Measurements from ENCODE around the gene IFTAP. TPM values are rescaled to one million over a fixed set of nuclear protein-coding genes. Genes with fewer than 3 reads are reported as not detected.

Gene IFTAP
- total and polyA plus RNA-seq, 10 of the 15 experiments (the other 5 are each of a cell fraction or from before 2014, with no cell fraction given): 0.32 to 1.0 (median 0.63) TPM; not detected in 2

DNA sequence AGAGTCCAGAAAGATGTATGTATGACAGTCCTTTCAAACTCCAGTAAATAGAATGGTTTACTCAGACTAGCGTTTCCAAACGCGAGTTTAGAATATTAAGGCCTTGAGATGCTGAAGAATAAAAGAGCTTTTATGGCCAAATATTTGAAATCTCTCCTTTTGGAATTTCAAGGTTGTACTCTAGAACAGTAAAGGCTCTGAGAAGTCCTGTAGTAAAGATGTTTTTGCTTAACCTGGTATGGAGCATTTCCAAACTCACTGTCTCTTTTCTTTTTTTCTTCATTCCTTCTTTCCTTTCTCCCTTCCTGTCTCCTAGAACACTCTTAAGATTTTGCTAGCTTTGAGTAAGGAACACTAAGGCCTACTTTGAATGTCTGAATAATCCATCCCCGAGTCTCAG, 95.1 kb downstream of the IFTAP start:
- TF ChIP-seq NR2C2 (IDR thresholded peaks at IDR 0.05; ENCODE audit: borderline replicate concordance, control insufficient read depth, insufficient read length, low read depth): no peak
- TF ChIP-seq, protein P1, sequence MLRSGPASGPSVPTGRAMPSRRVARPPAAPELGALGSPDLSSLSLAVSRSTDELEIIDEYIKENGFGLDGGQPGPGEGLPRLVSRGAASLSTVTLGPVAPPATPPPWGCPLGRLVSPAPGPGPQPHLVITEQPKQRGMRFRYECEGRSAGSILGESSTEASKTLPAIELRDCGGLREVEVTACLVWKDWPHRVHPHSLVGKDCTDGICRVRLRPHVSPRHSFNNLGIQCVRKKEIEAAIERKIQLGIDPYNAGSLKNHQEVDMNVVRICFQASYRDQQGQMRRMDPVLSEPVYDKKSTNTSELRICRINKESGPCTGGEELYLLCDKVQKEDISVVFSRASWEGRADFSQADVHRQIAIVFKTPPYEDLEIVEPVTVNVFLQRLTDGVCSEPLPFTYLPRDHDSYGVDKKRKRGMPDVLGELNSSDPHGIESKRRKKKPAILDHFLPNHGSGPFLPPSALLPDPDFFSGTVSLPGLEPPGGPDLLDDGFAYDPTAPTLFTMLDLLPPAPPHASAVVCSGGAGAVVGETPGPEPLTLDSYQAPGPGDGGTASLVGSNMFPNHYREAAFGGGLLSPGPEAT (IDR thresholded peaks at IDR 0.05; ENCODE audit: low read depth): no peak
- no peak for TF ChIP-seq SUZ12 (IDR thresholded peaks at IDR 0.05; ENCODE audit: unreplicated experiment)
- no peak for TF ChIP-seq SIN3A (IDR thresholded peaks at IDR 0.05; ENCODE audit: low read depth, low read length)
- no peak for TF ChIP-seq PAX8 (IDR thresholded peaks at IDR 0.05)
- TF ChIP-seq, protein P2, sequence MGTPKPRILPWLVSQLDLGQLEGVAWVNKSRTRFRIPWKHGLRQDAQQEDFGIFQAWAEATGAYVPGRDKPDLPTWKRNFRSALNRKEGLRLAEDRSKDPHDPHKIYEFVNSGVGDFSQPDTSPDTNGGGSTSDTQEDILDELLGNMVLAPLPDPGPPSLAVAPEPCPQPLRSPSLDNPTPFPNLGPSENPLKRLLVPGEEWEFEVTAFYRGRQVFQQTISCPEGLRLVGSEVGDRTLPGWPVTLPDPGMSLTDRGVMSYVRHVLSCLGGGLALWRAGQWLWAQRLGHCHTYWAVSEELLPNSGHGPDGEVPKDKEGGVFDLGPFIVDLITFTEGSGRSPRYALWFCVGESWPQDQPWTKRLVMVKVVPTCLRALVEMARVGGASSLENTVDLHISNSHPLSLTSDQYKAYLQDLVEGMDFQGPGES (IDR thresholded peaks at IDR 0.05): no peak
- no peak for TF ChIP-seq ZNF207 (IDR thresholded peaks at IDR 0.05; ENCODE audit: borderline replicate concordance)
- TF ChIP-seq, protein P3, sequence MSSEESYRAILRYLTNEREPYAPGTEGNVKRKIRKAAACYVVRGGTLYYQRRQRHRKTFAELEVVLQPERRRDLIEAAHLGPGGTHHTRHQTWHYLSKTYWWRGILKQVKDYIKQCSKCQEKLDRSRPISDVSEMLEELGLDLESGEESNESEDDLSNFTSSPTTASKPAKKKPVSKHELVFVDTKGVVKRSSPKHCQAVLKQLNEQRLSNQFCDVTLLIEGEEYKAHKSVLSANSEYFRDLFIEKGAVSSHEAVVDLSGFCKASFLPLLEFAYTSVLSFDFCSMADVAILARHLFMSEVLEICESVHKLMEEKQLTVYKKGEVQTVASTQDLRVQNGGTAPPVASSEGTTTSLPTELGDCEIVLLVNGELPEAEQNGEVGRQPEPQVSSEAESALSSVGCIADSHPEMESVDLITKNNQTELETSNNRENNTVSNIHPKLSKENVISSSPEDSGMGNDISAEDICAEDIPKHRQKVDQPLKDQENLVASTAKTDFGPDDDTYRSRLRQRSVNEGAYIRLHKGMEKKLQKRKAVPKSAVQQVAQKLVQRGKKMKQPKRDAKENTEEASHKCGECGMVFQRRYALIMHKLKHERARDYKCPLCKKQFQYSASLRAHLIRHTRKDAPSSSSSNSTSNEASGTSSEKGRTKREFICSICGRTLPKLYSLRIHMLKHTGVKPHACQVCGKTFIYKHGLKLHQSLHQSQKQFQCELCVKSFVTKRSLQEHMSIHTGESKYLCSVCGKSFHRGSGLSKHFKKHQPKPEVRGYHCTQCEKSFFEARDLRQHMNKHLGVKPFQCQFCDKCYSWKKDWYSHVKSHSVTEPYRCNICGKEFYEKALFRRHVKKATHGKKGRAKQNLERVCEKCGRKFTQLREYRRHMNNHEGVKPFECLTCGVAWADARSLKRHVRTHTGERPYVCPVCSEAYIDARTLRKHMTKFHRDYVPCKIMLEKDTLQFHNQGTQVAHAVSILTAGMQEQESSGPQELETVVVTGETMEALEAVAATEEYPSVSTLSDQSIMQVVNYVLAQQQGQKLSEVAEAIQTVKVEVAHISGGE (CRISPR knock-in tag; IDR thresholded peaks at IDR 0.05): no peak
- no peak for TF ChIP-seq ZBED1 (IDR thresholded peaks at IDR 0.05; ENCODE audit: borderline replicate concordance)
- no peak for TF ChIP-seq SREBF1 (IDR thresholded peaks at IDR 0.05; ENCODE audit: low read length)
- TF ChIP-seq FOS (IDR thresholded peaks at IDR 0.05; ENCODE audit: borderline replicate concordance, extremely low read depth, insufficient read length): no peak
- TF ChIP-seq POLR2AphosphoS2 (IDR thresholded peaks at IDR 0.05; ENCODE audit: low read depth, low read length): no peak
- TF ChIP-seq RAD51 (IDR thresholded peaks at IDR 0.05): no peak
- no peak for TF ChIP-seq SMAD5 (IDR thresholded peaks at IDR 0.05; ENCODE audit: low read depth)
- no peak for TF ChIP-seq CEBPB (IDR thresholded peaks at IDR 0.05; ENCODE audit: borderline replicate concordance in 1 of 2, low read depth in 2 of 2, low read length in 2 of 2)
- ChIA-PET CTCF (interaction anchor here (0.9 to 1.5 kb wide), 3 partner anchors 12 to 59 kb away, joined by 3 to 5 read pairs (median 4); no protein-coding TSS in a partner anchor), RAD21 (ENCODE audit: unreplicated experiment) (no interaction called here), SMC1A (ENCODE audit: uncharacterized antibody, unreplicated experiment) (interaction anchor here (0.6 to 1.0 kb wide), 4 partner anchors 18 to 1183 kb away, joined by 3 to 5 read pairs (median 3); no protein-coding TSS in a partner anchor), POLR2A (no interaction called here)
- intact Hi-C loops (cut with micrococcal nuclease; ENCODE audit: unreplicated experiment) (no loop called here), in situ Hi-C loops (cut with MboI) (no loop called here)
- DNase-seq (ENCODE audit: low read depth, low spot score) (no peak), FAIRE-seq (no peak), ATAC-seq (no peak)
- Histone ChIP-seq H3K4me1 (ENCODE audit: control insufficient read depth, insufficient read depth, low read length) (no peaks in the 10 kb centered on the region), H3K4me2 (ENCODE audit: control insufficient read depth, insufficient read depth) (no peak overlapping the region), H3K27ac (ENCODE audit: control insufficient read depth, insufficient read depth) (no peak overlapping the region), H3K4me3 (no peak overlapping the region), H3K79me2 (ENCODE audit: control insufficient read depth, insufficient read depth, low read length) (no peaks in the 10 kb centered on the region), H3K9me3 (replicated peaks; ENCODE audit: control insufficient read depth, insufficient read depth, low read length) (no peaks in the 10 kb centered on the region), H3K27me3 (replicated peaks in 1 of 2; ENCODE audit: control insufficient read depth in 2 of 2, insufficient read depth in 2 of 2, low read length in 1 of 2) (no peaks in the 10 kb centered on the region; a peak in 1 of 4 replicates), H2AFZ (ENCODE audit: control insufficient read depth, low read depth, low read length) (no peak overlapping the region), H4K20me1 (ENCODE audit: control insufficient read depth, insufficient read depth) (no peaks in the 10 kb centered on the region), H3K36me3 (ENCODE audit: control insufficient read depth in 2 of 2, insufficient read depth in 2 of 2, low read length in 1 of 2) (no peaks in the 10 kb centered on the region), H3K9ac (ENCODE audit: control insufficient read depth, insufficient read depth, low read length) (no peak overlapping the region)
- WGBS (ENCODE audit: insufficient coverage, insufficient replicate concordance, low lambda C conversion rate, missing lambda C conversion rate): 0% methylated on average over 4 of the region's 4 CpGs
- no TSS peak for BruUV-seq (replicated peaks)
